GM19023 (cell line): ENCODE measurements around the gene AGBL1.

Source experiments
- ATAC-seq: cut with Tn5 transposase; IDR thresholded peaks from one replicate; pipeline ENCODE4 v1.9.1; 2021; ENCODE audit warnings: mild to moderate bottlenecking, moderate library complexity; ENCODE audit not compliant: unreplicated experiment

AGBL1 gene

GRCh38 chr15:86316726-86317383 lies 237.2 kb downstream of the AGBL1 start:
- ATAC-seq = no peak

- no peak for ATAC-seq
These were observed 237.7 kb downstream of the AGBL1 start for GRCh38 chr15:86317384-86317740.

GRCh38 chr15:86322629-86323028 lies 243.0 kb downstream of the AGBL1 start:
- no peak for ATAC-seq

- ATAC-seq = no peak
These were observed 247.7 kb downstream of the AGBL1 start for GRCh38 chr15:86327230-86327865.

- ATAC-seq = no peak
These were observed 249.0 kb downstream of the AGBL1 start for GRCh38 chr15:86328658-86329057.

DNA sequence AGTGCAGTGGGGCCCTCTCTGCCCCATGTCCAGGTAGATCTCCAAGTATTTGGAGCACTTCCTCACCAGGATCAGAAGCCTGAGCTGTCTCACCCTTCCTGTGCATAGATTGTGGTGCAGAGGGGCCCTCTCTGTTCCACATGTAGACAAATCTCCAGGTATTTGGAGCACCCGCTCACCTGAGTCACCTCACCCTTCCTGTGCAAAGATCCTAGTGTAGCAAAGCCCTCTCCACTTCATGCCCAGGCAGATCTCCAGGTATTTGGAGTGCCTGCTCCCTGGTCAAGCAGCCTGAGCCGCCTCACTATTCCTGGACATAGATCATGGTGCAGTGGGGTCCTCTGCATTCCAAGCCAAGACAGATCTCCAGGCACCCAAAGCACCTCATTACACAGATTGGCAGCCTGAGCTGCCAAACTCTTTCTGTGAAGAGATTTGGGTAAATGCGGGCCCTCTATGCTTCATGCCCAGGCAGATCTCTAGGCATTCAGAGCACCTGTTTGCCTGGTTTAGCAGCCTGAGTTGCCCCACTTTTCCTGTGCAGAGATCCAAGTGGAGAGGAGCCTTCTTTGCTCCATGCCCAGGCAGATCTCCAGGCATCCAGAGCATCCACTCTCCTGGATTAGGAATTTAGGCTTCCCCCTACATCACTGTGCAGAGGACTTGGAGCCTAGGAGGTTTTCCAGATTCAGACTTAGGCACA lies 249.8 kb downstream of the AGBL1 start:
- ATAC-seq = no peak

DNA sequence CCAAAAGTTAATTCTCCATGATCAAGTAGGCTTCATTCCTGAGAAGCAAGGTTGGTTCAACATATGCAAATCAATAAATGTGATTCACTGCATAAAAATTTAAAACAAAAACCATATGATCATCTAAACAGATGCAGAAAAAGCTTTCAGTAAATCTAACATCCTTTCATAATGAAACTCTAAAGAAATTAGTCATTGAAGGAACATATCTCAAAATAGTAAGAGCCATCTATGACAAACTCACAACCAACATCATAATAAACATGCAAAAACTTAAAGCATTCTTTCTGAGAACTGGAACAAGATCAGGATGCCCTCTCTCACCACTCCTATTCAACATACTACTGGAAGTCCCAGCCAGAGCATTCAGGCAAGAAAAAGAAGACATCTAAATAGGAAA lies 254.1 kb downstream of the AGBL1 start:
- no peak for ATAC-seq

DNA sequence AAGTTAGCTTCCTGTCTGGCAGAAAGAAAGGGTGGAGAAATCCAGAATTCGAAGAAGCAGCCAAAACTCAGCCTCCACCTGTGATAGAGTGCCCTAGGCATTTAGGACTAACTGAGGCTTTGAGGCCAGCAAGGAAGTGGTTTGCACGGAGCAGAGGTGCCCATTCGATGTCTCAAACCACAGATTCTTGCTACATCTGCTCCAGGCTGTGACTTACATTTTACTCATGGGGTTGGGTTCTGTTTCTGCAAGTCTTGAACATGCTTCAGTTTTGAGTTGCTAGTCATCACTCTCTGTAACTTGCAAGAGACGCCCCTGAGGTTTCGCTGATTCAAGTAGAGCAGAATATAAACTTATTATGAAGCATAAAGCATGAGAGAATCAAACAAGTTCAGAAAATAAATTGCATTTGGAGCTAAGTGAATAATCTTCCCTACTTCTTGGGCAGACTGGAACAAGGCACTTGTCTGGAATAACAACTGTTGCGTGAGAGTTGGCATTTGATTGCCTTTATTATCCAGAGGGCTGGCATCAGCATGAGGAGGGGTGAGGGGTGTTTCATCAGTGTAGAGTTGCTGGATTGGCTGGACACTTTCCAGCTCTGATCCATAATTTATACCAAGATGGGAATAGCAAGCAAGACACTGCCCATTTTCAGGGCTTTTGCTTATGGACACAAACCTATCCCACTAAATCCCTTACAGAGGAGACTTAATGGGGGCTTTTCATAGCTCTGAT lies 256.5 kb downstream of the AGBL1 start:
- no peak for ATAC-seq

DNA sequence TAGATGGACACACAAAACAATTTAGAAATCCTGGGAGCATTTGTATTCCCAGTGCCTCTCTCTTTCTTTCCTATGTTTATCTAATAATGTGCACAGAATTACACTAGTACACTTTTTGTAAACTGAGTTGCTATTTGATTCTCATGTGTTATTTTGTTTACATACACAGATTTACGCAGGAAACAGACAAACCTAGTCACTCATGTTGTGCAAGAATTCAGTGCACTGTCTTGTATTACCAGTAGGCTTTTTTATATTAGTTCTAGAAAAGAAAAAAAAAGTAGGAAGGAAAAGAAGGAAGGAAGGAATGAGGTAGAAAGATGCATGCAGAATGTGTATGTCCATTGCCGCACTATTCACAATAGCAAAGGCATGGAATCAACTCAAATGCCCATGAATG lies 257.4 kb downstream of the AGBL1 start:
- ATAC-seq = no peak

- ATAC-seq = no peak
These were observed 267.6 kb downstream of the AGBL1 start for GRCh38 chr15:86347245-86347644.

DNA sequence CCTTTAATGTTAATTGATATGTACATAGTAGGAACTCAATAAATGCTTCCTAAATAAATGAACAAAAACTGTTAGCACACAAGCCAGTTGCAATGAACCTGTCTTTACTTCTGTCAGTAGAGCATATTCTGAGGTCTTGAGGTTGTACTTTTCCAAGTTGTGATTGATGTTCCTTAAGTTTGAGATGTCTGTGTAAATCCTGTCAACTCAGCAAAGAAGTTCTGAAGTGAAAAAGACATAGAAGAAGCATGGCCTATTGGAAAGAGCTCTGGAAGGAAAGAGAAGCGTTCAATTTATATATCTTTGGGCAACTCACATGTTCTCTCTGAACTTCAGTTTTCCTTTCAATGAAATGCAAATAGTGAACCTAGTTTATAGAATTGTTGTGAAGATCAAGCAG lies 269.9 kb downstream of the AGBL1 start:
- ATAC-seq = no peak

DNA sequence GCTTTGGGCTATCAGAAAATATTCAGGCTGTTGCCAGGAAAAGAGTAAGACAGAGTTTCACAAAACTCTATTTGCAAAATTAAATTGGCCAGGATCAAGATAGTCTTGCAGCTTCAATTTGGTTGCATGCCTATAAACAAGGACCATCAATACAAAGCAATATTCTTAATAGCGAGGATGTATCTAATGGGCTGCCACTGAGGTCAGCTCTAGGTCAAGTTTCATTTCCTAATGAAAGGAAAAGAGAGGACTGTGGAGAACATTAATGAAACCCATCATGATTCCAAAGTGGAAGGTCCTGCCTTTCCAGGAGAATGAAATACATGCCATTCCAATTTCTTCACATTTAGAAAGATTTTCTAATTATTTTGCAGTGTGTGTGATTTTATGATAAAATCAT lies 273.5 kb downstream of the AGBL1 start:
- no peak for ATAC-seq

DNA sequence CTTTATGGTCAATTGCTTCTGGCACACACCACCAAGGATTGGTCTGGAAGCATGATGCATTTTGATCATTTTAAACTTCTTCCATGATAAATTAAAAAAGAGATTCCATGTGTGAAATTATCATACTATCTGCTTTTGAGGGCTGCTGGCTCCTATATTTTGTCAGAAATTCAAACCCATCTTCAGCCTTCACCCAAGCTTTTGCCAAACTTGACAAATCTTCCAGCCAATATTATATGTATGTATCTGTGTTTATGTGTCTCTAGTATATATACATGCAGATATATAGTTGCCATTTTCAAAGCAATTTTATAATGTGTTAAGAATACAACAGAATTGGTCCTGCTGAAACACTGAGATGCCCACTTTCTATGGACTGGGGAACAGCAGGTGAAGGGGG lies 275.7 kb downstream of the AGBL1 start:
- no peak for ATAC-seq

DNA sequence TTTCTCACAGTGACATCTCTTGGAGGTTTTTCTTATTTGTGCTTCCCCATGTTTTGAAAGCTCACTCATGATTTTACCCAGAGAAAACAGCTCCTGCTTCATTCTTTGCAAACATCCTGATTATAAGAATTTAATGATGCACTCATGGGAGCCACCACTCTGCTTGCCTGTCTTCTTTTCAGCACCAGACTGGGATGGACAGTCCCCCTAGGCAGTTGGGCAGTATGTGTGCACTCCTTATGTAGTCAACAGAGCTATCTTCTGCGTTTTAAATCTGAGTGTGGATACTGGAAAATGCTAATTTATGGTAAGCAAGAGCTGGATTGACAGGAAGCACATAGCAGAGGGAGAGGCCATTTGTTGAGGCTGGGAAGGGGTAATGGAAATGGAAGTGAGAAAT lies 276.1 kb downstream of the AGBL1 start:
- ATAC-seq = no peak

DNA sequence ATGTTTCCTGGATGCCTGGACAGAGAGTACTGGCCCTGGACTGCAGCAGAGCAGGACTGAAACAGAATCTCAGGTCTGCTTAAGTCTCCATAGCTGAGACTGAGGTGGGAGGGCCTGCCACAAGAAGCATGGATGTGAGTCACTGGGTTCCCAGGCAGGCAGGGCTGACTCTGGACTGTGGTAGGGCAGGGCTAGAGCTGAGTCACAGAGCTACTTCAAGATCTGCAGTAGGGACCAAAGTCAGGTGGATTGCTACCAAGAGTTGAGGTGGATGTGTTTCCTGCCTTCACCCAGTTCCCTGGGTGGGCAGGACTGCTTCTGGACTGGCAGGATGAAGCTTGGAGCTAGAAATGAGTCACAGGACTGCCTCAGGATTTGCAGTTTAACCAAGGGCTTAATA lies 282.9 kb downstream of the AGBL1 start:
- ATAC-seq = no peak

DNA sequence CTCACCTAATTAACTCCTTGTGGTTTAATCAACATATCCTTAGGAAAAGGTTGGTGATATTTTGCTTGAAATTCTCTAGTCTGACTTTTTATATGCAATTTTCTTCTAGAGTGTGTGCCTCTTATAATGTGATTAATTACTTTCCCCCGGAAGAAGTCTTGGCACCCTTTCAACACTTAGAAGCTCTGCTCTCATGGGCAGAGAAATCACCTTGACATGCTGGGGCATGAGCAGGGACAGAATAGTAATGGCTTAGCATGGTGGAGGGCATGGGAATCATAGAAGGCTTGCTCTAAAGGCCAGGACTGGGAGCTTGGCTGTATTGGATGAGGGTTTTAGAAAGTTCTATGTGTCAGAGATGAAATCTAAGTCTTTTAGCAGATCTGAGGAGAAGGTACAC lies 293.5 kb downstream of the AGBL1 start:
- ATAC-seq = no peak

GRCh38 chr15:86375733-86376280 lies 296.1 kb downstream of the AGBL1 start:
- ATAC-seq = no peak

- ATAC-seq = no peak
These were observed 298.2 kb downstream of the AGBL1 start for GRCh38 chr15:86377914-86378313.

DNA sequence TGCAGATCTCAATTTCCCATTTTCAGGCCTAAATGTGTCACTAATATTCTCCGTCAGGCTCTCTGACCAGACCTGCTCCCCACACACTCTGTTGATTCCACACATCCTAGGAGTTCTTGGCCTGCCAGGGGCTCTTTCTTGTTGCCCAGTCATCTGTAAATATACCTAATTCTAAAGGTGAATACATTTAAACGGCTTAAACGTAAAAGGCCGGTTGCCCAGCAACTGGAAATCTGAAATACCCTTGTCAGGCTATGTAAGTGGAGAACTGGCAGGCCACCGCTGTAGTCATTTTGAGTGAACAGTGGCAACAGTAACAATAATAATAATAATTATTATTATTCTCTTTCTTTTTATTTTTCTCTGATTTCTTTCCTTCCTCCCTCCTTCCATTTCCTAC lies 302.7 kb downstream of the AGBL1 start:
- no peak for ATAC-seq

GRCh38 chr15:86383611-86384010 lies 303.9 kb downstream of the AGBL1 start:
- ATAC-seq = no peak

GRCh38 chr15:86384186-86384585 lies 304.5 kb downstream of the AGBL1 start:
- ATAC-seq = no peak
